GM19025 (cell line): ENCODE data around the gene RHBDL1.

ENCODE experiments used
- ATAC-seq: cut with Tn5 transposase; IDR thresholded peaks from one replicate; pipeline ENCODE4 v1.9.1; 2021; ENCODE audit warnings: mild to moderate bottlenecking, low read depth, moderate library complexity; ENCODE audit not compliant: unreplicated experiment

The RHBDL1 gene

GRCh38 chr16:716768-717325, 41.4 kb downstream of the RHBDL1 start:
- no peak for ATAC-seq

GRCh38 chr16:717450-718245, 42.2 kb downstream of the RHBDL1 start:
- no peak for ATAC-seq

- no peak for ATAC-seq
Observed at GRCh38 chr16:718389-718788, 42.9 kb downstream of the RHBDL1 start.

- no peak for ATAC-seq
Observed at GRCh38 chr16:718922-719321, 43.5 kb downstream of the RHBDL1 start.

- no peak for ATAC-seq
Observed at GRCh38 chr16:719815-720446, 44.5 kb downstream of the RHBDL1 start.

GRCh38 chr16:720447-720989, 45.0 kb downstream of the RHBDL1 start:
- peak; percentile 6 for ATAC-seq

- ATAC-seq = peak; percentile 71
Observed at GRCh38 chr16:720990-721764, 45.7 kb downstream of the RHBDL1 start, which contains the start of gene ANTKMT. TSS of gene ANTKMT (plus strand) at chr16:721146. CDS start at chr16:721275, 129 bp downstream.

GRCh38 chr16:721765-722540, 46.5 kb downstream of the RHBDL1 start:
- no peak for ATAC-seq

- no peak for ATAC-seq
Observed at GRCh38 chr16:722835-723633, 47.6 kb downstream of the RHBDL1 start.

- no peak for ATAC-seq
Observed at GRCh38 chr16:723695-724094, 48.2 kb downstream of the RHBDL1 start.

GRCh38 chr16:724188-725040, 48.9 kb downstream of the RHBDL1 start:
- no peak for ATAC-seq

GRCh38 chr16:725041-725376, 49.5 kb downstream of the RHBDL1 start:
- ATAC-seq = no peak

- no peak for ATAC-seq
Observed at GRCh38 chr16:725463-726187, 50.2 kb downstream of the RHBDL1 start.

GRCh38 chr16:726188-726437, 50.6 kb downstream of the RHBDL1 start:
- ATAC-seq = no peak

- ATAC-seq = no peak
Observed at GRCh38 chr16:726438-727290, 51.2 kb downstream of the RHBDL1 start, which contains the start of the genes CCDC78 and HAGHL. TSS of gene CCDC78 (minus strand) at chr16:726443. CDS start at chr16:726367, 76 bp downstream. TSS of gene HAGHL (plus strand) at chr16:727106. CDS start at chr16:727510, 404 bp downstream.

- no peak for ATAC-seq
Observed at GRCh38 chr16:727291-727977, 52.0 kb downstream of the RHBDL1 start.
